Tongue (tissue), 2 donors: ENCODE measurements around the gene HLA-C. TPM values are rescaled to one million over a fixed set of nuclear protein-coding genes. Genes with fewer than 3 reads are reported as not detected.

ENCODE experiments used
- small RNA-seq: library from RNA; depleted of rRNA; stranded (forward); fragments of <200 nt; gene quantifications from one replicate; pipeline ENCODE3, GENCODE V24; 2014; ENCODE audit warnings: low replicate concordance
- total RNA-seq: library from RNA; depleted of rRNA; stranded (reverse); fragments of >200 nt; gene quantifications from one replicate; pipeline ENCODE4 v1.2.3, GENCODE V29; 2014

HLA-C gene
- total RNA-seq, 1 donor from 2014 or later = 27.6 TPM

Small RNA genes lying within 50 kb of the gene (small RNA-seq; reads per million reads assigned to genes)
- gene AL662844.1 = not detected

Other genes starting within 250 kb of the HLA-C start
- 5.0 TPM for gene C6orf15, start 159.5 kb downstream of the HLA-C start, total RNA-seq
- gene PSORS1C1, start 157.3 kb downstream of the HLA-C start, total RNA-seq = 0.41 TPM
- gene CDSN, start 151.6 kb downstream of the HLA-C start, total RNA-seq = not detected
- not detected for gene PSORS1C2, start 133.0 kb downstream of the HLA-C start, total RNA-seq
- 14.2 TPM for gene CCHCR1, start 114.3 kb downstream of the HLA-C start, total RNA-seq
- gene TCF19, start 113.5 kb downstream of the HLA-C start, total RNA-seq = 16.4 TPM
- 7.5 TPM for gene POU5F1, start 101.4 kb downstream of the HLA-C start, total RNA-seq
- 451 TPM for gene HLA-B, start 85.1 kb upstream of the HLA-C start, total RNA-seq
- 6.8 TPM for gene MICA, start 131.5 kb upstream of the HLA-C start, total RNA-seq
- gene MICB, start 226.1 kb upstream of the HLA-C start, total RNA-seq = 3.9 TPM